GM19468 (cell line): Measurements from ENCODE around the gene NFIA.

ENCODE experiments used
- ATAC-seq: cut with Tn5 transposase; IDR thresholded peaks from one replicate; pipeline ENCODE4 v1.9.1; 2021; ENCODE audit warnings: mild to moderate bottlenecking, moderate library complexity, moderate number of reproducible peaks; ENCODE audit not compliant: unreplicated experiment; ENCODE audit errors: extremely low read depth

Gene NFIA

GRCh38 chr1:61233121-61233660 lies 150.8 kb downstream of the NFIA start:
- no peak for ATAC-seq

GRCh38 chr1:61234587-61234919 lies 152.2 kb downstream of the NFIA start:
- no peak for ATAC-seq

- no peak for ATAC-seq
Observed at GRCh38 chr1:61237147-61237546, 154.8 kb downstream of the NFIA start.

GRCh38 chr1:61237659-61238358 lies 155.4 kb downstream of the NFIA start:
- no peak for ATAC-seq

- ATAC-seq, result no peak
Observed at GRCh38 chr1:61238359-61238665, 156.0 kb downstream of the NFIA start.

- ATAC-seq, result no peak
Observed at GRCh38 chr1:61240878-61241277, 158.5 kb downstream of the NFIA start.

GRCh38 chr1:61241411-61241838 lies 159.1 kb downstream of the NFIA start:
- no peak for ATAC-seq

GRCh38 chr1:61241973-61242381 lies 159.6 kb downstream of the NFIA start:
- ATAC-seq, result no peak

GRCh38 chr1:61244114-61244513 lies 161.8 kb downstream of the NFIA start:
- ATAC-seq, result no peak

GRCh38 chr1:61245696-61246400 lies 163.5 kb downstream of the NFIA start:
- no peak for ATAC-seq

- ATAC-seq, result no peak
Observed at GRCh38 chr1:61247051-61247825, 164.9 kb downstream of the NFIA start.

- no peak for ATAC-seq
Observed at GRCh38 chr1:61247881-61248752, 165.8 kb downstream of the NFIA start.

GRCh38 chr1:61250933-61251332 lies 168.6 kb downstream of the NFIA start:
- no peak for ATAC-seq

GRCh38 chr1:61253059-61253735 lies 170.8 kb downstream of the NFIA start:
- ATAC-seq, result no peak

- no peak for ATAC-seq
Observed at GRCh38 chr1:61253912-61254633, 171.7 kb downstream of the NFIA start.

- no peak for ATAC-seq
Observed at GRCh38 chr1:61254634-61255357, 172.4 kb downstream of the NFIA start.

GRCh38 chr1:61255358-61255703 lies 173.0 kb downstream of the NFIA start:
- ATAC-seq, result no peak

GRCh38 chr1:61259379-61260148 lies 177.2 kb downstream of the NFIA start:
- no peak for ATAC-seq
